Measurements from ENCODE around the gene SLC25A17.

Gene SLC25A17

DNA sequence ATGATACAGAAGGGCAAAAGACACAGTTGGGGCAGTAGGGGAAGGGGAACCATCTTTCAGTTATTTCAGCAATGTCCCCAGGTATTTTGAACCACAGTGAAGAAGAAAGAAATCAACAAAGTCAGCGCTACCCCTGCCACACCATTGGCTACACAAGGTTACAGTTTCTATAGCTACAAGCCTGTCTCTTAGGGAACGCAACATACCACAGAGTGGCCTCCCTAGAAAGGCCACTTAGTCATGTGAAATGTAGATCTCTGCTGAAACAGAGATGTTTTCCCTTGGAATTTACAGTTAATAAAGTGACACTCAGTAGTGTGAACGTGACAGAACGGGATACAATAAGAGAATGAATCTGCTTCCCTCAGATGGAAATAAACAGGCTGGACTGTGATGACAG, 85.2 kb downstream of the SLC25A17 start:
- H3K27ac ChIP-seq (ENCODE audit: low read length), result no peak overlapping the region
- no peak overlapping the region for H3K4me2 ChIP-seq (ENCODE audit: low read length)
- no peak overlapping the region for H3K4me3 ChIP-seq (ENCODE audit: low read length)
- no peak overlapping the region for H2AFZ ChIP-seq (ENCODE audit: low read depth, low read length)
- H3K36me3 ChIP-seq (replicated peaks; ENCODE audit: low read depth, low read length), result no peaks in the 10 kb centered on the region
- H3K9me3 ChIP-seq (ENCODE audit: insufficient read depth, low read length), result no peaks in the 10 kb centered on the region
- H3K27me3 ChIP-seq (ENCODE audit: low read depth, low read length), result no peaks in the 10 kb centered on the region
- H3K79me2 ChIP-seq (ENCODE audit: low read length), result no peaks in the 10 kb centered on the region
- TF ChIP-seq, protein P1, sequence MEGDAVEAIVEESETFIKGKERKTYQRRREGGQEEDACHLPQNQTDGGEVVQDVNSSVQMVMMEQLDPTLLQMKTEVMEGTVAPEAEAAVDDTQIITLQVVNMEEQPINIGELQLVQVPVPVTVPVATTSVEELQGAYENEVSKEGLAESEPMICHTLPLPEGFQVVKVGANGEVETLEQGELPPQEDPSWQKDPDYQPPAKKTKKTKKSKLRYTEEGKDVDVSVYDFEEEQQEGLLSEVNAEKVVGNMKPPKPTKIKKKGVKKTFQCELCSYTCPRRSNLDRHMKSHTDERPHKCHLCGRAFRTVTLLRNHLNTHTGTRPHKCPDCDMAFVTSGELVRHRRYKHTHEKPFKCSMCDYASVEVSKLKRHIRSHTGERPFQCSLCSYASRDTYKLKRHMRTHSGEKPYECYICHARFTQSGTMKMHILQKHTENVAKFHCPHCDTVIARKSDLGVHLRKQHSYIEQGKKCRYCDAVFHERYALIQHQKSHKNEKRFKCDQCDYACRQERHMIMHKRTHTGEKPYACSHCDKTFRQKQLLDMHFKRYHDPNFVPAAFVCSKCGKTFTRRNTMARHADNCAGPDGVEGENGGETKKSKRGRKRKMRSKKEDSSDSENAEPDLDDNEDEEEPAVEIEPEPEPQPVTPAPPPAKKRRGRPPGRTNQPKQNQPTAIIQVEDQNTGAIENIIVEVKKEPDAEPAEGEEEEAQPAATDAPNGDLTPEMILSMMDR (IDR thresholded peaks at IDR 0.05; ENCODE audit: low read depth, low read length), result no peak
- TF ChIP-seq EZH2phosphoT487 (IDR thresholded peaks at IDR 0.05; ENCODE audit: low read depth), result no peak
- peaks cover 3% of the 10 kb centered on the region; the same call in 1 of the 2 replicates for H3K4me1 ChIP-seq (ENCODE audit: low read length)
- H4K20me1 ChIP-seq (ENCODE audit: insufficient read depth, low read length), result no peaks in the 10 kb centered on the region
- no peak overlapping the region for H3K9ac ChIP-seq (ENCODE audit: low read length)

DNA sequence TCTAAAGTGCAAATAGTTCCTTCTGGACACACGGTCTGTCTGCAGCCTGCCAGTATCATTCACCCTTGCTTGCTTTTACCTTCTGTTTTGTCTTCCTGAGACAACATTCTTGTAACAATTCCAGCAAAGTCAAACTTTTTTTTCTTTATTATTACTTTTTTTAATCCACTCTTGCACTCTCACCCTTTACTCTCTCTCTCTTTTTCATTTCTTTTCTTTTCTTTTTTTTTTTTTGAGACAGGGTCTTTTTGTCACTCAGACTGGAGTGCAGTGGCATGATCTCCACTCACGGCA, 86.2 kb downstream of the SLC25A17 start:
- Histone ChIP-seq H3K4me3 (ENCODE audit: low read length) (no peak overlapping the region), H3K27ac (ENCODE audit: low read length) (no peak overlapping the region), H3K9me3 (ENCODE audit: insufficient read depth, low read length) (no peaks in the 10 kb centered on the region), H3K79me2 (ENCODE audit: low read length) (no peaks in the 10 kb centered on the region), H3K4me2 (ENCODE audit: low read length) (peak overlapping the region; percentile 10), H3K4me1 (ENCODE audit: low read length) (peaks cover 3% of the 10 kb centered on the region; the same call in 1 of the 2 replicates), H4K20me1 (ENCODE audit: insufficient read depth, low read length) (no peaks in the 10 kb centered on the region), H3K9ac (ENCODE audit: low read length) (no peak overlapping the region), H2AFZ (ENCODE audit: low read depth, low read length) (peak overlapping the region; percentile 64), H3K36me3 (replicated peaks; ENCODE audit: low read depth, low read length) (no peaks in the 10 kb centered on the region), H3K27me3 (ENCODE audit: low read depth, low read length) (no peaks in the 10 kb centered on the region)
- TF ChIP-seq, protein P1 (IDR thresholded peaks at IDR 0.05; ENCODE audit: low read depth, low read length), result no peak
- TF ChIP-seq EZH2phosphoT487 (IDR thresholded peaks at IDR 0.05; ENCODE audit: low read depth), result no peak

DNA sequence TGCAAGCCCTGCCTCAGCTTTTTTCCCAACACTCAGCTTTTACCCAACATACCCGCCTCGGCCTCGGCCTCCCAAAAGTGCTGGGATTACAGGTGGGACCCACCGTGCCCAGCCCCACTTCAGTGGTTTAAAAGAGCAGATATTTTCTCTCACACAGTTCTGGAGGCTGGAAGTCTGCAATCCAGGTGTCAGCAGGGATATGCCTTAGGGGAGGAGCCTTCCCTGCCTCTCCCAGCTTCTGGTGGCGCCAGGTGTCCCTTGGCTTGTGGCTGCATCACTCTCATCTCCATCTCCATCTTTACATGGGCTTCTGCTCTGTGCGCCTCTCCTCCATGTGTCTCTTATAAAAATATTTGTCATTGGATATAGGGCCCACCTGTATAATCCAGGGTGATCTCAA, 89.9 kb downstream of the SLC25A17 start:
- TF ChIP-seq, protein P1 (IDR thresholded peaks at IDR 0.05; ENCODE audit: low read depth, low read length), result no peak
- TF ChIP-seq EZH2phosphoT487 (IDR thresholded peaks at IDR 0.05; ENCODE audit: low read depth), result no peak
- Histone ChIP-seq H3K9ac (ENCODE audit: low read length) (no peak overlapping the region), H2AFZ (ENCODE audit: low read depth, low read length) (no peak overlapping the region), H3K4me1 (ENCODE audit: low read length) (no peaks in the 10 kb centered on the region; the same call in 1 of the 2 replicates), H4K20me1 (ENCODE audit: insufficient read depth, low read length) (no peaks in the 10 kb centered on the region), H3K9me3 (ENCODE audit: insufficient read depth, low read length) (no peaks in the 10 kb centered on the region), H3K27me3 (ENCODE audit: low read depth, low read length) (no peaks in the 10 kb centered on the region), H3K4me3 (ENCODE audit: low read length) (no peak overlapping the region), H3K79me2 (ENCODE audit: low read length) (no peaks in the 10 kb centered on the region), H3K27ac (ENCODE audit: low read length) (no peak overlapping the region), H3K36me3 (replicated peaks; ENCODE audit: low read depth, low read length) (no peaks in the 10 kb centered on the region), H3K4me2 (ENCODE audit: low read length) (no peak overlapping the region)

DNA sequence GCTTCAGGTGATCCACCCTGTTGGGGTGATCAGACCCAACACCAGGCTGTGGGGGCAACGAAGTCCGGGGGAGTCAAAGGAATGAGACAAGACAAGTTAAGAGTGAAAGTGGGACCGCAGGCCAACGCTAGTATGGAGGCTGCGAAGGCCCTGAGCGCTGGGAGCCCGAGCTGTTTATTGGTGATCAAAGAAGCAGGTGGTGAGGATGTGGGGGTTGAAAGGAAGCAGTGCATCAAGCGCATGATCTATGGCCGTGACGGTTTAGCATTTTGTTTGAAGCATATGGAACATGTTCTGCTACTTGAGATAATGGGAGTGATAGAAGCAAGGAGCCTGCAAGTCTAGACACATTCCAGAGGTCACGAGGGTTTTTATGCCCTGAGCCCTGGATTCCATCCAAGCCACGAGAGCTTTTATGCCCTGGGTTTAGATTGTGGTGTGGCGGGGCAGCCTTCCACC, 90.4 kb downstream of the SLC25A17 start:
- H4K20me1 ChIP-seq (ENCODE audit: insufficient read depth, low read length), result no peaks in the 10 kb centered on the region
- H3K27me3 ChIP-seq (ENCODE audit: low read depth, low read length), result no peaks in the 10 kb centered on the region
- no peak overlapping the region for H3K27ac ChIP-seq (ENCODE audit: low read length)
- no peaks in the 10 kb centered on the region; the same call in 1 of the 2 replicates for H3K4me1 ChIP-seq (ENCODE audit: low read length)
- no peak overlapping the region for H3K9ac ChIP-seq (ENCODE audit: low read length)
- H3K79me2 ChIP-seq (ENCODE audit: low read length), result no peaks in the 10 kb centered on the region
- no peaks in the 10 kb centered on the region for H3K36me3 ChIP-seq (replicated peaks; ENCODE audit: low read depth, low read length)
- no peak overlapping the region for H3K4me3 ChIP-seq (ENCODE audit: low read length)
- TF ChIP-seq, protein P1 (IDR thresholded peaks at IDR 0.05; ENCODE audit: low read depth, low read length), result no peak
- no peak for TF ChIP-seq EZH2phosphoT487 (IDR thresholded peaks at IDR 0.05; ENCODE audit: low read depth)
- no peak overlapping the region for H2AFZ ChIP-seq (ENCODE audit: low read depth, low read length)
- no peaks in the 10 kb centered on the region for H3K9me3 ChIP-seq (ENCODE audit: insufficient read depth, low read length)
- no peak overlapping the region for H3K4me2 ChIP-seq (ENCODE audit: low read length)
